Stromal cell of bone marrow (primary cell): Measurements from ENCODE around the gene HS6ST1.

Experiments used
- DNase-seq: peaks from one replicate; pipeline ENCODE4 v3.0.0-alpha.2; 2012; ENCODE audit warnings: low read depth

HS6ST1 gene

GRCh38 chr2:128298846-128299507 lies 19.7 kb downstream of the HS6ST1 start:
- no peak for DNase-seq

GRCh38 chr2:128298286-128298685 lies 20.4 kb downstream of the HS6ST1 start:
- no peak for DNase-seq

- DNase-seq = no peak
Observed at GRCh38 chr2:128293870-128294455, 24.7 kb downstream of the HS6ST1 start.

- DNase-seq = no peak
Observed at GRCh38 chr2:128293426-128293755, 25.3 kb downstream of the HS6ST1 start.

GRCh38 chr2:128292599-128293425 lies 25.9 kb downstream of the HS6ST1 start:
- no peak for DNase-seq

GRCh38 chr2:128291844-128292598 lies 26.6 kb downstream of the HS6ST1 start:
- DNase-seq = no peak

GRCh38 chr2:128291161-128291843 lies 27.4 kb downstream of the HS6ST1 start:
- no peak for DNase-seq

- DNase-seq = no peak
Observed at GRCh38 chr2:128290356-128290755, 28.3 kb downstream of the HS6ST1 start.

GRCh38 chr2:128289439-128289838 lies 29.2 kb downstream of the HS6ST1 start:
- DNase-seq = no peak

- no peak for DNase-seq
Observed at GRCh38 chr2:128288781-128289180, 29.9 kb downstream of the HS6ST1 start.

GRCh38 chr2:128287780-128288735 lies 30.6 kb downstream of the HS6ST1 start:
- DNase-seq = no peak

- no peak for DNase-seq
Observed at GRCh38 chr2:128286905-128287779, 31.5 kb downstream of the HS6ST1 start.

GRCh38 chr2:128286011-128286721 lies 32.5 kb downstream of the HS6ST1 start:
- no peak for DNase-seq

GRCh38 chr2:128285329-128285931 lies 33.2 kb downstream of the HS6ST1 start:
- no peak for DNase-seq

GRCh38 chr2:128284841-128285240 lies 33.8 kb downstream of the HS6ST1 start:
- no peak for DNase-seq

GRCh38 chr2:128284037-128284441 lies 34.6 kb downstream of the HS6ST1 start:
- no peak for DNase-seq

- no peak for DNase-seq
Observed at GRCh38 chr2:128282976-128283810, 35.5 kb downstream of the HS6ST1 start.
